Measurements from ENCODE around the gene CH25H.

- TF ChIP-seq, protein P1, sequence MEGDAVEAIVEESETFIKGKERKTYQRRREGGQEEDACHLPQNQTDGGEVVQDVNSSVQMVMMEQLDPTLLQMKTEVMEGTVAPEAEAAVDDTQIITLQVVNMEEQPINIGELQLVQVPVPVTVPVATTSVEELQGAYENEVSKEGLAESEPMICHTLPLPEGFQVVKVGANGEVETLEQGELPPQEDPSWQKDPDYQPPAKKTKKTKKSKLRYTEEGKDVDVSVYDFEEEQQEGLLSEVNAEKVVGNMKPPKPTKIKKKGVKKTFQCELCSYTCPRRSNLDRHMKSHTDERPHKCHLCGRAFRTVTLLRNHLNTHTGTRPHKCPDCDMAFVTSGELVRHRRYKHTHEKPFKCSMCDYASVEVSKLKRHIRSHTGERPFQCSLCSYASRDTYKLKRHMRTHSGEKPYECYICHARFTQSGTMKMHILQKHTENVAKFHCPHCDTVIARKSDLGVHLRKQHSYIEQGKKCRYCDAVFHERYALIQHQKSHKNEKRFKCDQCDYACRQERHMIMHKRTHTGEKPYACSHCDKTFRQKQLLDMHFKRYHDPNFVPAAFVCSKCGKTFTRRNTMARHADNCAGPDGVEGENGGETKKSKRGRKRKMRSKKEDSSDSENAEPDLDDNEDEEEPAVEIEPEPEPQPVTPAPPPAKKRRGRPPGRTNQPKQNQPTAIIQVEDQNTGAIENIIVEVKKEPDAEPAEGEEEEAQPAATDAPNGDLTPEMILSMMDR (IDR thresholded peaks at IDR 0.05) = no peak
- no peak for TF ChIP-seq POLR2A (IDR thresholded peaks at IDR 0.05)
Observed at GRCh38 chr10:89156161-89156835, 50.8 kb downstream of the CH25H start.

Measured in testis (tissue), 2 donors.